GM18505 (cell line): ENCODE data around the gene FITM1.
A peak's percentile ranks its signal among the peaks of the same experiment; 100 is the strongest.

Experiments
- ATAC-seq: cut with Tn5 transposase; IDR thresholded peaks from one replicate; pipeline ENCODE4 v1.9.1; 2021; ENCODE audit not compliant: unreplicated experiment
- POLR2A ChIP-seq: IDR thresholded peaks from 4 replicates; pipeline ENCODE4 v1.6.1; 2011; ENCODE audit warnings: borderline replicate concordance; ENCODE audit not compliant: insufficient read depth, insufficient read length; ENCODE audit errors: extremely low read depth

FITM1 gene, protein sequence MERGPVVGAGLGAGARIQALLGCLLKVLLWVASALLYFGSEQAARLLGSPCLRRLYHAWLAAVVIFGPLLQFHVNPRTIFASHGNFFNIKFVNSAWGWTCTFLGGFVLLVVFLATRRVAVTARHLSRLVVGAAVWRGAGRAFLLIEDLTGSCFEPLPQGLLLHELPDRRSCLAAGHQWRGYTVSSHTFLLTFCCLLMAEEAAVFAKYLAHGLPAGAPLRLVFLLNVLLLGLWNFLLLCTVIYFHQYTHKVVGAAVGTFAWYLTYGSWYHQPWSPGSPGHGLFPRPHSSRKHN

GRCh38 chr14:24130380-24130716, at the start of gene FITM1:
Gene FITM1 (plus strand): TSS chr14:24130659. CDS start chr14:24131564, 905 bp downstream.
- no peak for TF ChIP-seq POLR2A
- no peak for ATAC-seq

DNA sequence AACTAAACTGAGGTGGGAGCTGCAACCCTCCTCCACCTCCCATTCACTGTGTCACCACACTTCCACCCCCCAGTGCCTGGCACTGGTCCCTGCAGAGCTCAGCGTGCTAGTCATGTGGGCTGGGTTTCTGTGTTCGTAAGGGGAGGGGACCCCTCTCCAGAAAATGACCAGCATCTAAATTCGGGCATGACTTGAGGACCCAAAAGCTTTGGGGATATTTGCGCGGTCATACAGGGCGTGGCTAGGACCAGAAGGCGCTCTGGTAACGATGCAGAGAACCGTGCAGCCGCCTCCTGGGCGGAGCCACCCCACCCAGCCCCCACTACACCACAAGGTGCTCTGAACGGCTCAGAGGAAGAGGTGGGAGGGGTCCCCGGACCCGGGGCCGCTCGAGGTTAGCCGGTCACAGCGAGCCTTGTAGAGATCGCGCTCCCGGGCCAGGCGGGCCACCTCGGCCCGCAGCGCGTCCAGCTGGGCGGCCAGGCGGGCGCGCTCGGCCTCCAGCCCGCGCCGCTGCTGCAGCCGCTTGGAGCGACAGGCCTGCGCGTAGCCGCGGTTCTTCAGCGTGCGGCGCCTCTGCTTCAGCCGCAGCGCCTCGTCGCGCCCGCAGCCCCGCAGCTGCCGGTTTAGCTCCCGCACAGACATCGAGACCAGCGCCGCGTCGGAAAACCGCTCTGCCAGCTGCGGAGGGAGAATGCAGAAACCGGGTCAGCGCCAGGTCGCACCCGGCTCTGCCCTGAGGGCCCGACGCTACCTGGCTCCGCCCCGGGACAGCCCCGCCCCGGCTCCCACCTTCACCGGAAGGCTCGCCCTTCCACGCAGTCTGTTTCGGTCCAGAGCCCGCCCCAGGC, 49.3 kb upstream of the FITM1 start:
- peak; percentile 85 for ATAC-seq
- peak; percentile 80 for TF ChIP-seq POLR2A

DNA sequence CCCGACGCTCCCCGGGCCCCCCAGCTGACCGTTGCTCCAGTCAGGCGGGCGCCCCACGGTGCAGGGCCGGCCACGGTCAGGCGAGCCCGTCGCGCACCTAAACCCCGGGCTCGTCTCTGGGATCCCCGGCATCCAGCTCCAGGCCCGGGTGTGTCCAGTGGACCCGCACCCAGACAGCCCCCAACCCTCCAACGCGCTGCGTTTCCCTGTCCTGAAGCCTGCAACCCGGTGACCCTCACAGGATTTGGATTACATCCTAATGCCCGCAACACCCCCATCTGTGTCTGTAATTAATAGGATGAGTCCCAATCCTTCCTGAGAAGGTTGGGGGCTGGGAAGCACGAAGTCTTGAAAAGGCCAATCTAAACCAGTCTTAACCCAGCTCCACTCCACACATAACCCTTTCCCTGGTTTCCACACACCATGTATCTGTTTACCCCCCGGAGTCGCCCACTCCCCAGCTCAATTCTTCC, 48.7 kb upstream of the FITM1 start:
- ATAC-seq: no peak
- TF ChIP-seq POLR2A: no peak

DNA sequence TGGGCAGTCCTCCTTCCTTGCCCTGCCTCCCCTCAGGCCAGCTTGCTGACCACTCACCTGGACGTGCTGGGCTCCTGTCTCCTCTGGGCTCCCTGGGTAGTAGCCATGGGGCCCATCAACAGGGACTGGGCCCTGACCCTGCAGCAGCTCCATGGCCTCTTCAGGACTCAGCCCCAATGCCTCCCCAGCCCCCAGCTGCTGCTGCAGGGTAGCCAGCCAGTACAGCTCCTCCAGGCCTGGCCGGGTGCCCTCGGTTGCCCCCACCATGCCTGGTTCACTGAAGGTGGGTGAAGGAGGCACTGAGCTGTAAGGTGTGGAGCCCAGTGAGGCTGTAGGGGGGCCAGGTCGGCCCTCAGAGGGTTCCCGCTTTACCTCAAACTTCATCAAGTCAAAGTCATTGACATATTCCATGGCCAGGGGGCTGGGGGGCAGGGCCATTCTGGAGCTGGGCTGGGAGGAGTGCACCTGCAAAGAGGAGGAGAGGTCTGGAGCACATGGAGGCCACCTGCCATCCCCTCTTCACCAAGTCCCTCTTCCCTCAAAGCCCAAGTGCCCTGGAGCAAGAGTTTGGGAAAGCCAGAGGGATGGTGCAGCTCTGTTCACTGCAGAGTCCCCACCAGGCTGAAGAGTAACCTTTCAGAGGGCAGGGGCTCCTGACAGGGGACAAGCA, 47.9 kb upstream of the FITM1 start:
- TF ChIP-seq POLR2A: no peak
- no peak for ATAC-seq

GRCh38 chr14:24083462-24083861, 47.0 kb upstream of the FITM1 start:
- no peak for ATAC-seq
- TF ChIP-seq POLR2A: no peak

- ATAC-seq: no peak
- no peak for TF ChIP-seq POLR2A
Observed at GRCh38 chr14:24084440-24084839, 46.0 kb upstream of the FITM1 start.

GRCh38 chr14:24085215-24085614, 45.2 kb upstream of the FITM1 start:
- no peak for TF ChIP-seq POLR2A
- no peak for ATAC-seq

- TF ChIP-seq POLR2A: no peak
- ATAC-seq: no peak
Observed at GRCh38 chr14:24086193-24086955, 44.1 kb upstream of the FITM1 start.

- no peak for ATAC-seq
- no peak for TF ChIP-seq POLR2A
Observed at GRCh38 chr14:24087004-24087403, 43.5 kb upstream of the FITM1 start.

DNA sequence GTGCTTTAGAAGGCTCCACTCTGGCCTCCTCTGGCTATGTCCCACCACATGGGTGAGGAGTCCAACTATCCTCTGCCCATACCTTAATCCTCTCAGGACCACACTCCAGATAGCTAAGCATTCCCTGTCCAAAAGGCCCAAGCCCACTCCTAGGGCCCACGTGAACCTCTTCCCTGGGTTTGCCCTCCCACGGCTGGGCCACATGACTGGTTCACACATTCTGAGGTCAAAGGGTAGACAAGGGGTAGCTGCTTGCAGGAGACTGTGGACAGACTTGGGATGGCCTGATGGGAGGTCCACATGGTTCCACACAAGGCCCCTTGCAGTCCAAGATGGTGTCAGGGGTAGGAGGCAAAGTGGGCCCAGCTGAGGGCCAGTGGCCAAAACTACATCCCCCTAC, 42.4 kb upstream of the FITM1 start:
- no peak for TF ChIP-seq POLR2A
- no peak for ATAC-seq

DNA sequence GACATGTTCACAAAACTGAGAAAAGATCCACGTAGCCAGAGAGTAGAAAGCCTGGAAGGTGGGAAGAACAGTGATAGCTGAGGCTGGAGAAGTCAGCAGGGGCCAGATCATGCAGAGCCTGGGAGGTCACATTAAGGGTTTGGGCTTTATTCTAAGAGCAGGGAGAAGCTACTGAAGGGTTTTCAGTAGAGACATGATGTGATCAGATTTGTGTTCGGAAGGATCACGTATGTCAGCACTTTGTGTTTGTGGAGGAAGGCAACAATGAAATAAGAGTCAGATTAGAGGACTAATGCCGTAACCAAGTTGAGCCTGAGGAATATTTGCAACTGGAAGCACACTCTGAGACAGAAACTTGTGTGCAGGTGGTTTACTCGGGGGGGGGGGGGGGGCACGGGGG, 40.6 kb upstream of the FITM1 start:
- no peak for TF ChIP-seq POLR2A
- no peak for ATAC-seq

GRCh38 chr14:24092110-24092504, 38.4 kb upstream of the FITM1 start:
- ATAC-seq: no peak
- TF ChIP-seq POLR2A: no peak
